GM20431 (cell line): ENCODE measurements around the gene PRXL2A.

ENCODE experiments used
- in situ Hi-C: fragments of 300-500 bp; cut with MseI, MboI; formaldehyde crosslinking; loops from one replicate; pipeline ENCODE4 v1.15.0; 2020; ENCODE audit warnings: low sequenced_read_pairs; ENCODE audit not compliant: unreplicated experiment

The PRXL2A gene

DNA sequence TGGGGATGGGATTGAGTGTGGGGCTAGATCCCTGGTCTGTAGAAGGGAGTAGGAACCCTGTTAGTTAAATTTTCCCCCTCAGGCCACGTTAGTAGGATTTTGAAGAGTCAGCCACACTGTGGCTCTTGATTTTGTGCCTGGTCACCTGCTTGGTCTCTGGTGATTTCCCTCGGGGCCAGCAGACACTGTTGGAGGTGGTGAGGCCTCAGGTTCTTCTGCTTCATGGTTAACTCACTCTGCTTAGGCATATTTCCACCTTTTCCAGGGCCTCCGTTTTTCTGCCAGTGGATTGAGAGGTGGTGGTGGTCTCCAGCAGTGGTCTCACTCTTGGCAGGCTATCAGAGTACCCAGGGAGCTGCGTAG is 49.9 kb downstream of the PRXL2A start:
- in situ Hi-C loops: no loop called here

DNA sequence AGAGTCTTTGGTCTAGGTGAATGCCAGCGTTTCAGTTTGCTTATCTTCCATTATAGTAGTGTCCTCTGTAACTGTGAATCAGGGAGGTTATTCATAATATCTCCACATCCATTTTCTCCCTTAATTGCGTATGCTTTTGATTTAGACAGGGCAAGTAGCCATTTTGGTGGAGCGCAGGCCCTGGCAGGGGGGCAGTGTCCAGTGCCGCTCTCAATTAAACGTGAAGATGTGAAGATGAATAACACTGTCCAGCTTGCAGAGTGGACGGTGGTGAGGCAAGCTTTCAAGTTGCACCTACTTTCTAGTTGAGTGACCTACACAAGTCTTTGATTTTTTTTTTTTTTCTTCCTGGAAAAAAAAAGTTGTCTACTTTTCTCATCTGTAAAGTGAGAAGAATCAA is 50.3 kb downstream of the PRXL2A start:
- in situ Hi-C loops: no loop called here

DNA sequence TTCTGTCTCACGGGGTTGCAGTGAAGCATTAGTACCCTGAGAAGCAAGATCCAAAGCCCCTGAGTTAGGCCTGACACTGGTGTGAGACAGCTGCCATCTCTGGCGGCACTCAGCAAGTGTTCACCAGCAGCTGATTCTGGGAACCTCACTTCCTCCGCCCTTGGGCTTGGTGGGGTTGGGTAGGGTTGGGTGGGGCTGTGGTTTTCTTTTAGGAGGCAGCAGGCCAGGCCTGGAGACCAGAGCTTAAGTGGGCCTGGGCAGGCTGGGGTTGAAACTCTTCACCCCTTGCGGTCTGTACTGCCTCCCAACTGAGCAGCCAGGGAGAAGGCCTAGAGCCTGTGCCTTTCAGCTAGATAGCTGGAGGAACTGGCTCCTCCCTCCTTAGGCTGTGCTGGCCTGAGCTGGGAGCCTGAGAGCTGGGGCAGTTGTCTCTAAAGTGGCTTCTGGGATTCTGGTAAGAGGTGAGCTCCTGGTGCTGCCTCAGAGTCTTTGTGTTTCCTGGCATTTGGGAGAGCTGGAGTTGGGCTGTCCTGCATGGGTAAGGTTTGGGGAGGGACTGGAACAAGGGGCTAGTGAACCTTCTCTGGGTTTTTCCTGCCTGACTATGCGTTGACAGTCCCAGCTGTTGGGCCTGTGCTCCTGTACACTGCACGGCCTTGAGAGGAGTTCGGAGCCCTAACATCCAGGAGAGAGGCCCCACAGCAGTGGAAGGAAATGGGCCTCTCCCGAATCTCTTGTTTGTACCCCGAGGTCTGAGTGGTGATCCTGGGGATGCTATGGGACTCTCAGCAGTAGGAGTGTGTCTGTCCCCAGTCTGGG is 50.9 kb downstream of the PRXL2A start:
- in situ Hi-C loops: no loop called here

DNA sequence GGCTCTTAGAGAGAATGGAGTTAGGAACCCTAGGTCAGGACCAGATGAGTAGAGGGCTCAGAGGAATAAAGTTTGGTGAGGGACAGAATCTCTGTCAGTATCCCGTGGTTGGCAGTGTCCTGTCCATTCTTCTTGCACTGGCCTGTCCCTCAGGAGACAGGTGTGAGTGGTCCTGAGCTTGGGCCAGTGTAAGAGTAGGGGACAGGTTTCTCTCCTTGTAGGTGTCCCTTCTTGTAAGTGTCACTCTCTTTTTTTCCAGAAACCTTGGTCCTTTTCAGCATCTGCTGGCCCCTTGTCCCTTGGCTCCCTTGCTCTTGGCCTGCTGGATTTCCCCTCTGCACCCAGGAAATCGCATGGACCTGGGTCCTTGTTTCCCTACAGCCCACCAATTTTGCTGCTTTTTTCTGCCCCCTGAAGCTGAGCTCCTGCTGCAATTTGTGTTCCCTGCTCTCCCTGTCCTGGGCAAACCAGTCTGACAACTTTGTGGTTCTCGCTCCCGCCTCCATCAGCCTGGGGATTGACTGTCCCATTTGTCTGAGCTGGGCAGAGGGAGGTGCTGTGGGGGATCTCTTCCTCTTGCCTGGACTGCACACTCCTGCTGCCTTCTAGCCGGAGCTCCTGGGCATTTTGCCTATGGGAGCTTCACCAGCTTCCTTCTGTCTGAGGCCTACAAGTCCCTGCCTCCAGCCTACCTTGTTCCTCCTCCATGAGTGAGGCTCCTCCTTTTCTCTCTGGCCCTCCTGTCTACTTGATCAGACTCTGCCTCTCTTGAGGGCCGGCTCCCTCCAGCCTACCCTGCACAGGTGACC is 52.3 kb downstream of the PRXL2A start:
- in situ Hi-C loops: no loop called here

DNA sequence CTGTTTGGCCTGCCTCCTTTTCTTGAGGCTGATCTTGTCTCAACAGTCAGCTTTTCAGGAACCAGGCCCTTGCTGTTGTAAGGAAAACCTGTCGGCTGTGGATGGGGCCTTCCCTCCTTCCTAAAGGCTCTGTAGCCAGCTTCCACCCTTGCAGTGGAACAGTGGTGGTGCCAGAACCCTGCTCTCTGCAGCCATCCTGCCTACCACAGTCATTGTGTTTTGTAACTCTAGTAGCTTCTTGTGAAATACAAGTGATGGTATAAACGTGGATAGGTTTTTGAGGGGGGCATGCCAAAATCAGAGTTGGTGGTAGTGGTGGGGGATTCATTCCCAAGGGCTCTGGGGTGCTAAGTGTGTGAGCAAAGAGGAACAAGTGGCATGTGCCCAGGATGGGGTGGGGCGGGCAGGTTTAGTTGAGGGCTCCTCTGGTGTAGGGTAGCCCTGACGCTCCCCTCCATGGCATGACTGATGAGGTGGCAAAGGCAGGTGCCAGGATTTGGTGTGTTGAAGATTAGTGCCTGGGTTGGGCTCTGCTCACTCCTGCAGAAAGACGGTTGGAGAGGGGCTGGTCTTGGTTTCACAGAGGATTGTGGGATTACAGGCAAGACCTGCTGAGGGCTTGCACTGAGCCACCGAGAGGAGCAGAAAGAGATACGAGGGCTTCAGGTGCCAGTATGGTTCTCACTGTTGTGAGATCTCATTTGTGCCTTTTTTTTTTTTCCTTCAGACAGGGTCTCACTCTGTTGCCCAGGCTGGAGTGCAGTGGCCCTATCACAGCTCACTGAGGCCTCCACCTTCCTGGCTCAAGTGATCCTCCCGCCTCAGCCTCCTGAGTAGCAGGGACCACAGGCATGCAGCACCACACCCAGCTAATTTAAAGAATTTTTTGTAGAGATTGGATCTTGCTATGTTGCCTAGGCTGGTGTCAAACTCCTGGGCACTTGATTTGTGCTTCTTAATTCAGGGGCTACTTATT is 53.1 kb downstream of the PRXL2A start:
- in situ Hi-C loops: no loop called here

DNA sequence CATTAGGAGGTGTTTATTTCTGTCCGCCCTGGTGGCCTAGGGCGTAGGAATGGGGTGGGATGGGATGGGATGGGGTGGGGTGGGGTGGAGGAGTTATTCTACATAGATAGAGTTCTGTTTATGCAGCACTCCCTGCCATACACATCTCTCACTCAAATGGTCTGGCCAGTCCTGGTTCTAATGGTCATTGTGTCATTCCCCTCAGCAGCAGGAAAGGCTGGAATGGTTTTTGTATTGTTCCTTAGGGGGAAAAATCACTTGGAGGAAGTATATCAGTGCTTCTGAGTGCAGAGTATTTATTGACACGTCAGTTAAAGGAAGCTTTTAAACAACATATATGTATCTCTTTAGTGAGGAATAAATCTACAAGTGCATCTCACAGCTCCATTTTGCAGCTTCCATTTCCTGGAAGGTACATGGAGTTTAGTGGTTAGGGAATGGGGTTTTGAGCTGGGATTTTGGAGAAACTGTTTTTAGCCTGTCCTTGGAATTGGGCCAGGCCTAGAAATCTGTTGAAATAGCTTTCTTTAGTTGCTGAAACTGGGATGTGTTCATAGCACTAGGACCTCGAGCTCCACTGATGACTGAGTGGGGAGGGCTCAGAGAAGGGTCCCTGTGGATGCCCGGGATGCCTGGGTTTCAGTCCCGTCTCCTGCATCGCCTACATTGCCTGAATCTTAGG is 54.1 kb downstream of the PRXL2A start:
- in situ Hi-C loops: no loop called here

DNA sequence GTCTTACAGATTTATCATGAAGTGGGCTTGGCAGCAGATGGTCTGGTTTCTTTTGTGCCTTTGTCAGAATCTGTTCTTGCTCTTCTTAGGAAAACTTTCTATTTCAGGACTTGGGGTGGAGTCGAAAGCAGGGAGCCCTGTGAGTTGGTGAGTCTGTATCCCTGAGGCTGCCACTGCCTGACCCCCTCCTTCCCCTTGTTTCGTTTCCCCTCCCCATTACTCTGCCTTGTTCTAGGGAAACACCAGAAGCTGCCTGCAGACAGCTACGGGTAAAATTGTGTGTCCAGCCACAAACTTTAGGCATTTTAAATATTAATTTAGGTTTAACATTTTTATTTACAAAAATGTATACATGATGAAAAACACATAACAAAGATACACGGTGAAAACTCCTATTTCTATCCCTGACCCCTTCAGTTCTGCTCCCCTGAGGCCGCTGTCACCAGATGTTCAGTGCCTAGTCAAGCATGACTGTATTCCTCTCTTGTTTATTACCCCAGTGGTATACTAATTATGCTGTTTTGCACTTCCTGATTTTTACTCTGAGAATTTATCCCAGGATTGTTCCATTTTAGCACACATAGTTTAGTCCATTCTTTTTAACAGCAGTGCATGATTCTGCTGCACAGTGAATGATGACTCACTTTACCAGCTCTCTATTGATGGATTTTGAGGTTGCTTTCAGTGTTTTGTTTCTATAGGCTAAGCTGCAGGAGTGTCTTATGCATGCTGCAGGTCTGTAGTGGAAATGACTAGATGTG is 54.8 kb downstream of the PRXL2A start:
- in situ Hi-C loops: no loop called here

DNA sequence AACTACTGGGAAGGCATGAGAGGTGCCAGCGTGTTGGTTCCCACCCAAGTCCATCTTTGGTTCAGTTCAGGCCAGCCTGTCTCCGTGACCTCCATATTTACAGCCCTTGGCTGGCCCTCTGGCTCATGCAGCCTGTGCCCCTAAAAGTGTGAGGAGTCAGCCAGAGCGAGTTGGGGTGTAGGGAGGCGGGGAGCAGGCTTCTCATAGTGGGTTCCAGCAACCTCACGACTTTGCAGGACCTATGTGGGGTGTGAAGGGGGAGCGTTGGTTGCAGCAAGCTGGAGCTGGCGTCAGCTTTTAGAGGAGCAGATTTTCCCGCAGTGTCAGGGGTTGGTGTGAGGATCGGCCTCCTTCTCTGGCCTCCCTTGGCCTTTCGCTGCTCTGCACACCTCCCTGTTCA is 55.5 kb downstream of the PRXL2A start:
- in situ Hi-C loops: no loop called here

DNA sequence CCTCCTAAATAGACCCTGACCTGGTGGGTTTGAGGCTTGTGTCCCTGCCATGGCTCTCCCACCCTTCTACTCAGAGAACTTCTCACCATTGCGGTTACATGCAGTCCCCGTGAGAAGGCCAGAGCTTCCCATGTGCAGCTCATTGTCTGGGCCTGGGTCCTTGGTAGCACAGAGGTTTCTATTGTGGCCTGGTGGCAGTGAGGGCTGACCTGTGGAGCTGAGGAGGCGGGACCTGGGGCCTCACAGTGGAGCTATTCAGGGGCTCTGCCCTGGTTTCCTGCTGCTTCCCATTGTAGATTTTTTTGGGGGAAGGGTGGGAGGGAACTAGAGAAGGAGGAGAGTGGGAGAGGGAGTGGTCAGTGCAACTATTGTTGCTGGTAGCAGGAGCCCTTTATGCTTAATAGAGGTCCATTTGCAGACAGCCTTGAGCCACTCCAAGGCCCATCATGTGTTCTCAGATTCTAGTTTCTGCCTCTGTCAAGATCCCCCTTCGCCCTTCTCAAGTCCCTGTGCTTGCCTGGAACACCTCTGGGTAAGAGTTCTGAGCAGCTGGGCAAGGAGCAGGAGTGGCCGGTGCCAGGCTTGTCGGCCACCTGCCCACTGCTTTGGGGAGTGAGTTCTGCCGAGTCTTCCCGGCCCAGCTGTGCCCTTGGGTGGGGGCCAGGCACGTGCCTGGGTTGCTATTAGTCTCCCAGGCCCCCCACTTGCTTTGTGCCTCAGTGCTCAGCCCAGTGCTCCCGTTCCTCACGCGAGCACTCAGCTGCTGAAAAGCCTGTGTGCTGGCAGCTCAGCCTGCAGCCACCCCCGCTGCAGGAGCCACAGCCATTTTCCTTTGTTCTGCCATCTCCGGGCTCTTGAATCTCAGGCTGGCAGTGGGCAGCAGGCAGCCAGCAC is 56.5 kb downstream of the PRXL2A start:
- in situ Hi-C loops: no loop called here

DNA sequence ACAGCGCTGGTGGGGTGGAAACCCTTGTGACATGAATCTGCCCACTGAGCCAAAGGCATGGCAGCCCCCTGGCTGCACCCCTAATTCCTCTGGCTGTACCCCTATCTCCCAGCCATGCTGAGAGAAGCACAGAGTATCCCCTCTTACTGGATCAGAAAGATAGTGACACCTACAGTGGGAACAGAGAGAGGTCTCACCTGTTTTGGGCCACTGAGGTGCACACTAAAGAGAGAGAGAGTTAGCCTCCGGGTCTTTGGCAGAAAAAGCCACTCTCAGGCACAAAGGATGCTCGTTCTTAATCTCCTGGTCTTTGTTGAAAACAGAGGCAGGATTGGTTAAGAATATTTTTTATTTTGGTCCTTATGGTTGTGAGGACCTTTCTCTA is 57.1 kb downstream of the PRXL2A start:
- in situ Hi-C loops: no loop called here

DNA sequence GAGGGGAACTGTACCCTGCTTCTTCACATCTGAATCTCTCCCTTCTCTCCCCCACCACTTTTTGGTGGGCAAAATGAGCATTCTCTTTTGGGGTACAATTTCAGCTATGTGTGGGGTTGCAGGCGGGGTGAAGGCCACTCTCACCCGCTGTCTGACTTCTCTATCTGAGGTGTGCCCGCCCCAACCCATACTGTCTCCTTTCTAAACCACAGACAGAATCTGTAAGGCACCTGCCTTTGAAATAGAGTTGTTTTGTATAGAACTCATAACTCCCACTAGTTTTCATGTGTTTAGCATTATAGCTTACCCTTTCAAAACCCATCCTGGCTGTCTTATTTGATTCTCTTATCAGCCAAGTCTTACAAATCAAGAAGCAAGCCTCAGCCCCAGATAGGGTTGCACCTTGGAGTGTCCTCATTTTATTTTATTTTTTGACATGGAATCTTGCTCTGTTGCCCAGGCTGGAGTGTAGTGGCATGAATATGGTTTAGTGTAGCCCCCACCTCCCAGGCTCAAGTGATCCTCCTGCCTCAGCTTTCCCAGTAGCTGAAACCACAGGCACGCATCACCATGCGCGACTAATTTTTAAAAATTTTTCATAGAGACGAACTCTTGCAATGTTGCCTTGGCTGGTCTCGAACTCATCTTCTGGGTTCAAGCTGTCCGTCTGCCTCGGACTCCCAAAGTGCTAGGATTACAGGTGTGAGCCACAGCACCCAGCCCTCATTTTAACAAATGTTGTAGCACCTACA is 57.7 kb downstream of the PRXL2A start:
- in situ Hi-C loops: no loop called here

DNA sequence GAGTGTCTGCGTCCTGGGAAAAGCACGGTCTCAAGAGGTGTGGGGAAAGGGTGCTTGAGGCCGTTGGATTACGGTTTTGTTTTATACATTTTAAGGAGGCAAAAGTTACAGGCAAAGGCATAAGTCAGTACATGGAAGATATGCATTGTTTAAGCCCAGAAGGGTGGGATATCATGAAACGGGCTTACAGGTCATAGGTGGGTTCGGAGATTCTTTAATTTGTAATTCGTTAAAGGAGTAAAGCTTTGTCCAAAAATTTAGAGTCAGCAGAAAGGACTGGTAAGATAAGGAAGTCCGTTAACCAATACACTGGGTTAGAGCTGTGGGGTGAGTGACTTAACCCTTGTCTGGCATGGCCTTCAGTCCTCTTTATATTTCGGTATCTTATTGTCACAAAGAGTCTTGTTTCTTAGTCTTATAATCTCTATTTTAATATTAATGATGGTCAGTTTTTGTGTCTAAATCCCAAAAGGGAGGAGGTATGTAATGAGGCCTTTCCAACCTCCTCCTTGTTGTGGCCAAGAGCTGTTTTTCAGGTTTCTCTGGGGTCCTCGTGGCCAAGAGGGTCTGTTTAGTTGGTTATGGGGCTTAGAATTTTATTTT is 58.5 kb downstream of the PRXL2A start:
- in situ Hi-C loops: no loop called here

DNA sequence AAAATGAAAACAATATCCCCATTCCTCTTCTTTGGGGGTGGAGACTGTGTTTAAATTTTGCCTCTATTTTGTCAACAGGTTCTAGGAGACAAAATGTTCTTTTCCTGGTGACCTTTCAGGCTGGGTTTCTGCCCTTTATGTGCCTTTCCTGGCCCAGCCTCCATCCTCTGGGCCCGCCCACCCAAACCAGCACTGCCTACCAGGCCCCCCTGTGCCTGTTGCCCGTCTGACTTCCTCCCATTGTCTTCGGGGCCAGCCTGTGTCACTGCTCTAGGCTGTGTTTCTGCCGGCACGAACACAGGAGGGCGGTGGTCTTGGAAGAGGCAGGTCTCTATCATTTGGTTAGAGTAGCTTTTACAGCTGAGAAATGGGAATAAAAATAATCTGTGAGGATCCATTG is 59.7 kb downstream of the PRXL2A start:
- in situ Hi-C loops: no loop called here

DNA sequence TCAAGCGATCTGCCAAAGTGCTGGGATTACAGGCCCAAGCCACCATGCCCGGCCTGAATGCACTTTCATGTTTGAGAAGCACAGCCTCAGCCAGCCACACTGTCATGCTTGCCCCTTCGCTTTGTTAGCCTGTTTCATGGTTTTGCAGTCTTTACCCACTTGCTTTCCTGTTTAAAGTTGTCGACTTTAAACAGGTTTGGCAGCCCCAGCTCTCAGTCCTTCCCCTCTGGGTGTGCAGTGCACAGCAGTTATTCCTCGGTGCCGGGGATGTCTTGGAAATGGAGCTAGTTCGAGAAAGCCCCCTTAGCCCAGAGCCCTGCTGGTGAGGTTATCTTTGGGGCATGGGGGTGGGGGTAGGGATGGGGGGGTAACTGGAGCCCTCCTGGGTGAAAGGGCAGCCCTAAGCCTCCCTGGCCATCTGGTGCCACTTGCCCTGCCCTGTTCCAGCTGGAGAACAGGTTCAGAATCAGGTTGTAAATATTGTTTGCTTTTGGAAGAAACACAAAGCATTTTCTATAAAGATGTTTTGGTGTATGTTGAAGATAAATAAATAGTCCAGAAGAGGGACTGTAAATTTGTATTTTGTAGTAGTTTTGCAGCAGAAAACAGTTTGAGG is 60.6 kb downstream of the PRXL2A start:
- in situ Hi-C loops: no loop called here

DNA sequence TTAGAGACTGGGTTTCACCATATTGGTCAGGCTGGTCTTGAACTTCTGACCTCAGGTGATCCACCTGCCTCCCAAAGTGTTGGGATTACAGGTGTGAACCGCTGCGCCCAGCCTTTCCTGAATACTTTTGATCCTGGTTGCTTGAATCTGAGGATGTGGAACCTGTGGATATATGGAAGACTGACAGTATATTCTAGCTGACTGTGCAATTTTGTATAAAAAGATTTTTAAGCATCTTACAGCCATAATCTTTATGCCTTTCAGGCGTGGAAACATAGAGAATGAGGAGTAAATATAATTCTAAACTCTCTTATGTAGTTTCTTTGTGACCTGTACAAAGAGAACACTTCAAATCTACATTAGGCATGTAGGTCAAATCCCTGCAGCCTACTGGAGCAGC is 61.9 kb downstream of the PRXL2A start:
- in situ Hi-C loops: no loop called here

DNA sequence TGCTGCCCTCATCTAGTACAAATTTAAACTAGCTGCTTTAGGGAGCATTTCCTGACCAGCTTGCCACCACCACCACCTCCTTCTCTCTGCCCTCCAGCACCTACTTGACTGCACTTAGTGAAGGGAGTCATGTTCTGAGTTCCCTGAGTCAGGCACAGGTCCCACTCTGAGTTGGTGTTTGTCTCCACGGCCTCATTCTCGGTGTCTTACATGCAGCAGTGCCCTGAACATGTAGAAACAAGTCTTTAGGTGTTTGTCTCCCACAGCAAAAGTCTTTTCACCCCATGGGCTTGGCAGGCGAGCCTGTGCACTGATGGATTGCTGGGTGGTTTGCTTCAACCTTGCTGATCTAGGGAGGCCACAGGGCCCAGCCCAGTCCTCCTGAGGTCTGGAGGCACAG is 62.6 kb downstream of the PRXL2A start:
- in situ Hi-C loops: no loop called here

DNA sequence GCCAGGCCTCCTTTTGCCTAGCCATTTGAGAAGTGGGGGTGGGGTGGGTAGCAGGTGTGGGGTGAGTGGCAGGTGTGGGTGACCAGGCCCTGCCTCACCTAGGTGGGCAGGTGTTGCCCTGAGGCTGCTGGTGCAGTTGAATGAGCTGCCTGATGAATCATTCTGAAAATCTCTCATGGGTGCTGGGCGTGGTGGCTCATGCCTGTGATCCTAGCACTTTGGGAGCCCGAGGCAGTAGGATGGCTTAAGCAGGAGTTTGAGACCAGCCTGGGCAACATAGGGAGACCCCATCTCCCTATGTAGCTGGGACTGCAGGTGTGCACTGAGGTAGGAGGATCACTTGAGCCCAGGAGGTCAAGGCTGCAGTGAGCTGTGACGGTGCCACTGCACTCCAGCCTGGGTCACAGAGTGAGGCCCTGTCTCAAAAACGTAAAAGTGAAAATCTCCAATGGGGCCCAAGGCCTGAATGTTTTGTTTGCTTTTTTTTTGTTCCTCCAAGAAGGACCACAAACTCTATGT is 63.4 kb downstream of the PRXL2A start:
- in situ Hi-C loops: no loop called here
